MCF 10A (cell line): Measurements from ENCODE around the gene PKNOX2. TPM values are rescaled to one million over a fixed set of nuclear protein-coding genes. Genes with fewer than 3 reads are reported as not detected.

Source experiments
- BruUV-seq: library from RNA; stranded (reverse); fragments of 400-500 nt; replicated peaks from 2 replicates; lab custom pipeline; 2021; lab: Mats Ljungman, UMichigan
- CTCF ChIA-PET: fragments of 300-600 bp; sonication (Branson Sonifier 250); formaldehyde crosslinking; extraction: SDS; loops from one replicate; lab custom pipeline; 2021; ENCODE audit warnings: antibody characterized with exemption, inconsistent platforms; lab: Yijun Ruan, JAX
- POLR2A ChIA-PET: fragments of 300-600, 350-650 bp; sonication (Branson Sonifier 250); formaldehyde crosslinking; extraction: SDS; loops from one replicate; lab custom pipeline; 2020; ENCODE audit warnings: antibody characterized with exemption, inconsistent platforms; lab: Yijun Ruan, JAX
- DNase-seq: peaks from one replicate; pipeline ENCODE4 v3.0.0-alpha.2; 2018; ENCODE audit not compliant: unreplicated experiment
- H3K27ac Mint-ChIP-seq: one replicate; pipeline ENCODE4 v1.8.0; 2022; ENCODE audit warnings: mild to moderate bottlenecking, low read depth, mixed read lengths; ENCODE audit not compliant: unreplicated experiment
- H3K27me3 Mint-ChIP-seq: one replicate; pipeline ENCODE4 v1.8.0; 2022; ENCODE audit warnings: mixed read lengths; ENCODE audit not compliant: insufficient read depth, unreplicated experiment
- H3K36me3 Mint-ChIP-seq: one replicate; pipeline ENCODE4 v1.8.0; 2022; ENCODE audit warnings: mild to moderate bottlenecking, moderate library complexity, mixed read lengths; ENCODE audit not compliant: insufficient read depth, unreplicated experiment
- H3K4me1 Mint-ChIP-seq: one replicate; pipeline ENCODE4 v1.8.0; 2022; ENCODE audit warnings: mixed read lengths; ENCODE audit not compliant: insufficient read depth, unreplicated experiment
- H3K4me3 Mint-ChIP-seq: one replicate; pipeline ENCODE4 v1.8.0; 2022; ENCODE audit warnings: mild to moderate bottlenecking, moderate library complexity, mixed read lengths; ENCODE audit not compliant: unreplicated experiment
- H3K9me3 Mint-ChIP-seq: one replicate; pipeline ENCODE4 v1.8.0; 2022; ENCODE audit warnings: mixed read lengths; ENCODE audit not compliant: unreplicated experiment
- CTCF ChIP-seq: fragments of 200-600 bp; IDR thresholded peaks from one replicate; pipeline ENCODE4 v1.8.0; 2022; ENCODE audit warnings: antibody characterized with exemption, mild to moderate bottlenecking; ENCODE audit not compliant: unreplicated experiment
- intact Hi-C: fragments of 100-400 bp; cut with micrococcal nuclease; formaldehyde crosslinking; loops from 2 replicates; pipeline ENCODE4 v1.14.1; 2022
- total RNA-seq: library from RNA; stranded (reverse); gene quantifications from 2 replicates; pipeline ENCODE4 v1.2.3, GENCODE V29; 2022

The PKNOX2 gene
- total RNA-seq, 1 experiment from 2014 or later: not detected

- DNase-seq: no peak
- Mint-ChIP-seq H3K27ac (no peak overlapping the region), H3K4me3 (no peak overlapping the region), H3K9me3 (no peaks in the 10 kb centered on the region), H3K27me3 (peaks cover 19% of the 10 kb centered on the region), H3K36me3 (peaks cover 6% of the 10 kb centered on the region), H3K4me1 (no peaks in the 10 kb centered on the region)
- POLR2A ChIA-PET: no interaction called here
- intact Hi-C loops: no loop called here
- BruUV-seq: no TSS peak
- no peak for TF ChIP-seq CTCF
- CTCF ChIA-PET: interaction anchor here (0.6 to 1.2 kb wide), 2 partner anchors 14 to 53 kb away, joined by 3 read pairs; no protein-coding TSS in a partner anchor
These were observed 99.8 kb downstream of the PKNOX2 start for GRCh38 chr11:125264100-125265022.

DNA sequence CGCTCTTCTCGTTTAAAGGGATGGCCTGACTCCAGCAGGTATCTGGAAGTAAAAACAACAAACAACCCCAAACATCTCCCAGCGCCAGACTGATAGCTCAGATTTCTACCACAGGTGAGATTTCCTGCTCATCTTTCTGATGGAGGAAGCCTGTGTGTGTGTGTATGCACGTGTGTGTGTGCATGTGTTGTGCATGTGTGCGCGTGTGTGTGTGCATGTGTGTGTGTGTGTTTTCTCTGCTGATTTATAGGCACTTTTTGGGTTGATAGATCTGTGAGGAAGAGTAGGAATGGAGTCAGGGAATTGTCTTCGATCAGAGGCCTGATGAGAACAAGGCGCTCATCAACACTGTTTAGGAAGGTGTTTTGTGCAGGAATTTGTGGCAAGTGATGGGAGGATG lies 103.0 kb downstream of the PKNOX2 start:
- ChIA-PET POLR2A (no interaction called here), CTCF (interaction anchor here (0.6 to 0.7 kb wide), 4 partner anchors 10 to 50 kb away, joined by 3 to 4 read pairs (median 3); no protein-coding TSS in a partner anchor)
- intact Hi-C loops: no loop called here
- H3K27ac Mint-ChIP-seq: no peak overlapping the region
- no peak for TF ChIP-seq CTCF
- no peaks in the 10 kb centered on the region for H3K9me3 Mint-ChIP-seq
- DNase-seq: no peak
- H3K4me3 Mint-ChIP-seq: no peak overlapping the region
- H3K27me3 Mint-ChIP-seq: peaks cover 7% of the 10 kb centered on the region
- no peaks in the 10 kb centered on the region for H3K4me1 Mint-ChIP-seq
- BruUV-seq: no TSS peak
- H3K36me3 Mint-ChIP-seq: no peaks in the 10 kb centered on the region

DNA sequence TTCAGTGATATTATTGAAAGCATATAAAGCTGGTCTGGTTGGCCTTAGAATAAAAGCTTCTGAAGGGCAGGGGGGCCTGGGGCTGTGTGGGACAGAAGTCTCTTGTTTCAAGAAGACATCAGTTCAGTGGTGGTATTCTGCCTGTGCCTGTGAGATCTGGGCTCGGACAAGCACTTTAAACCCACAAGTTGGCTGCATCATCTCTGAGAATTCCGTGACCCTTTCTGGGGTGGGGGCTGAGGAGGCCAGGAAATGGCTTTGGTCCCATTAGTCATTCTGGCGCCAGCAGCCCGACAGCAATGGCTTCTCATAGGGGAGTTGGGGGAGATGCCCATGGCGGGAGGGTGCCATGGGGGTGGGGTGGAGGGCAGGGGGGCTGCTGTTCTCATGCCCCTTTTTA lies 104.1 kb downstream of the PKNOX2 start:
- no peaks in the 10 kb centered on the region for H3K4me1 Mint-ChIP-seq
- no peaks in the 10 kb centered on the region for H3K36me3 Mint-ChIP-seq
- no peak overlapping the region for H3K27ac Mint-ChIP-seq
- TF ChIP-seq CTCF: no peak
- no peak overlapping the region for H3K4me3 Mint-ChIP-seq
- intact Hi-C loops: no loop called here
- POLR2A ChIA-PET: no interaction called here
- H3K27me3 Mint-ChIP-seq: no peaks in the 10 kb centered on the region
- no peak for DNase-seq
- no TSS peak for BruUV-seq
- CTCF ChIA-PET: no interaction called here
- H3K9me3 Mint-ChIP-seq: no peaks in the 10 kb centered on the region

GRCh38 chr11:125270106-125270505 lies 105.6 kb downstream of the PKNOX2 start:
- TF ChIP-seq CTCF: no peak
- intact Hi-C loops: no loop called here
- Mint-ChIP-seq H3K4me3 (no peak overlapping the region), H3K4me1 (no peaks in the 10 kb centered on the region), H3K27me3 (no peaks in the 10 kb centered on the region), H3K27ac (no peak overlapping the region), H3K9me3 (no peaks in the 10 kb centered on the region), H3K36me3 (no peaks in the 10 kb centered on the region)
- BruUV-seq: no TSS peak
- POLR2A ChIA-PET: no interaction called here
- CTCF ChIA-PET: no interaction called here
- no peak for DNase-seq
